ENCODE data around the gene EFNA4.

Gene EFNA4, protein sequence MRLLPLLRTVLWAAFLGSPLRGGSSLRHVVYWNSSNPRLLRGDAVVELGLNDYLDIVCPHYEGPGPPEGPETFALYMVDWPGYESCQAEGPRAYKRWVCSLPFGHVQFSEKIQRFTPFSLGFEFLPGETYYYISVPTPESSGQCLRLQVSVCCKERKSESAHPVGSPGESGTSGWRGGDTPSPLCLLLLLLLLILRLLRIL

DNA sequence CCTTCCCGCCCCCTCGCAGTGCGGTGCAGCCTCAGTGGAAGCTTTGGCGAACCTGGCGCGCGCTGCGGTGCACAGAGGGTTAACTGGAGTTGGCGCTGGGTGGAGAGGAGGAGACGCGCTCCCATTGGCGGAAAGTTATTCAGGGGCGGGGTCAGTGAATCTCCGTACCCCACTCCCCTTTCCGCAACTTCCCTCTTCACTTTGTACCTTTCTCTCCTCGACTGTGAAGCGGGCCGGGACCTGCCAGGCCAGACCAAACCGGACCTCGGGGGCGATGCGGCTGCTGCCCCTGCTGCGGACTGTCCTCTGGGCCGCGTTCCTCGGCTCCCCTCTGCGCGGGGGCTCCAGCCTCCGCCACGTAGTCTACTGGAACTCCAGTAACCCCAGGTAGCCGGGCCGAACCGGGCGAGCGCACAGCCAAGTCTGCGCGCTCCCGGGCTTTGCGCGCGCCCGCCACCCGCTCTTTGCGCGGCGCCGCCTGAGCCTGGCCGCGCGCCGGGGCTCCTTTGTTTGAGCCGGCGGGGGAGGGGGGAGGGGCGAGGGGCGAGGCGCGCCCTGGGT is at the start of gene EFNA4:
Gene EFNA4, plus strand, starts transcription at position 191 of the 561 bp plus-strand sequence. Its CDS starts 84 bp downstream, at position 275.
- DNase-seq (ENCODE audit: low spot score), result peak; percentile 92

GRCh38 chr1:155014709-155015508 is 48.6 kb upstream of the EFNA4 start:
- no peak for DNase-seq (ENCODE audit: low spot score)

GRCh38 chr1:155015527-155016230 is 47.9 kb upstream of the EFNA4 start:
- DNase-seq (ENCODE audit: low spot score), result no peak

DNA sequence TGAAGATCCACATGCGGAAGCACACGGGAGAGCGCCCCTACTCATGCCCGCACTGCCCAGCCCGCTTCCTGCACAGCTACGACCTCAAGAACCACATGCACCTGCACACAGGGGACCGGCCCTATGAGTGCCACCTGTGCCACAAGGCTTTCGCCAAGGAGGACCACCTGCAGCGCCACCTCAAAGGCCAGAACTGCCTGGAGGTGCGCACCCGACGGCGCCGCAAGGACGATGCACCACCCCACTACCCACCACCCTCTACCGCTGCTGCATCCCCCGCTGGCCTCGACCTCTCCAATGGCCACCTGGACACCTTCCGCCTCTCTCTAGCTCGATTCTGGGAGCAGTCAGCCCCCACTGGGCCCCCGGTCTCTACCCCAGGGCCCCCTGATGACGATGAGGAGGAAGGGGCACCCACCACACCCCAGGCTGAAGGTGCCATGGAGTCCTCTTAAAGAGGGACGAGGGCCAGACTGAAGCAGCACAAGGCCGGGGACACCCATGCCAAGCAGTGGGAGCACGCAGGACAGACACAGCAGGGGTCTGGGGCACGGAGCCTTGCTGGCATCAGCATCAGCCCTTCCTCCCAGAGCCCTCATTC is 47.2 kb upstream of the EFNA4 start:
- DNase-seq (ENCODE audit: low spot score), result no peak

- peak; percentile 86 for DNase-seq (ENCODE audit: low spot score)
These were observed 46.2 kb upstream of the EFNA4 start for GRCh38 chr1:155017041-155017945.

- no peak for DNase-seq (ENCODE audit: low spot score)
These were observed 45.6 kb upstream of the EFNA4 start for GRCh38 chr1:155017946-155018316.

- no peak for DNase-seq (ENCODE audit: low spot score)
These were observed 44.8 kb upstream of the EFNA4 start for GRCh38 chr1:155018617-155019348.

- DNase-seq (ENCODE audit: low spot score), result no peak
These were observed 43.9 kb upstream of the EFNA4 start for GRCh38 chr1:155019377-155020245.

DNA sequence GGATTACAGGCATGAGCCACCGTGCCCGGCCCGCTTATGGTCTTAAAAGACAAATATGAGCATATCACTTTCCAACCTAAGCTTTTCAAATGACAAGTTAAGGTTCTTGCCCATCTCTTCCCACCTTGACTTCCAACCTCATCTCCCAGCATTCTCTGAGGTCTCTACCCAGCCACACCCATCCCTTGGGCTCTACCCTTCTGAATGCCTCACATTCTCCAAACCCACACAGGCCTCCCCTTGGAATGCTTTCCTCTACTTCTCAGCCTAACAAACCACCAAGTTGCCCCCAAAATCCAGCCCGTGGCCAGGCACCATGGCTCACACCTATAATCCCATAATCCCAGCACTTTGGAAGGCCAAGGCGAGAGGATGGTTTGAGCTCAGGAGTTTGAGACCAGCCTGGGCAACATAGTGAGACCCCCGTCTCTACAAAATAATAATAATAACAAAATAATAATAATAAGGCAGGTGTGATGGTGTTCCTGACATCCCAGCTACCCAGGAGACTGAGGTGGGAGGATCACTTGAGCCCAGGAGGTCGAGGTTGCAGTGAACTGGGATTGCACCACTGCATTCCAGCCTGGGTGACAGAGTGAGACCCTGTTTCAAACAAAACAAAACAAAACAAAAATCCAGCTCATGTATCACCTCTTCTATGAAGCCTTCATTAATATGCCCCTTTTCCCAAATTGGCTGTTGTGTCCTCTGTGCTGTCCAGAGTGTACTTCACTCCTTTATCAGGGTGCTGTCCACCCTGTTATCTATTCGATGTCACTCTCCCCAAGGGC is 41.2 kb upstream of the EFNA4 start:
- no peak for DNase-seq (ENCODE audit: low spot score)

- no peak for DNase-seq (ENCODE audit: low spot score)
These were observed 40.7 kb upstream of the EFNA4 start for GRCh38 chr1:155022927-155023236.

GRCh38 chr1:155023627-155024026 is 39.9 kb upstream of the EFNA4 start:
- no peak for DNase-seq (ENCODE audit: low spot score)

DNA sequence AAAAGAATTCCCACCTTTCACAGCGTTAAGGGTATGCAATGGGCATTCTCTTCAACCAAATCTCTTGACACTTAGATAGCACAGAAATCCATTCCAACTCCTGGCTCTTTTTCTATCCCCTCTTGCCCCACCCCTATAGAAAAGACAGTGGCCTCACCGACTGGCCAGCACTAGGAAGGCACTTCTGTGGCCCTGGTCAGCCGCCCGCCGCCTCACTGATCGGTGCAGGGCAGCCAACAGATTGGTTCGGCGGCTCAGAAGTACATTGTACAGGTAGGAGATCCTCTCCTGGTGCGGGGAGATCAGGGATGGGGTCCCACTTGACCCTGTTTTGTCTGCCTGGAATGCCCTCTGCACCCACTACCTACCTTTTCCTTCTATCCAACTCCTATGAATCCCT is 39.2 kb upstream of the EFNA4 start:
- no peak for DNase-seq (ENCODE audit: low spot score)

DNA sequence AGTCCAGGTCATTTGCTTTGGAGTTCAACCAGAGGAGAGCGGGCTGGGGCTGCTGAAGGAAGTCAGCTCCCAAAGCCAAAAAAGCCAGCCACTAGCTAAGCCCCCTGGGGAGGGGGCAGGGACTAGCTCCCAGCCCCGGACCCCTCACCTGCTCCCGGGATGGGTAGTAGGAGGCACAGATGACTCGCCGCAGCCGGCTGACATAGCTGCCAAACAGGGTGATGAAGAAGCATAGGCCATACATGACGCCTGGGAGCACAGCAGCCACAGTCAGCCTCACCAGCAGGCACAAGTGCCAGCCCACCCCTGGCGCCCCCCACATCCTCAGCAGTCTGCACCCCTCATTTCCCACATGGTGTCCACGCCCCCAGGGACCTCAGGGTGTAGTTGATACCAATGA is 37.4 kb upstream of the EFNA4 start:
- DNase-seq (ENCODE audit: low spot score), result no peak

DNA sequence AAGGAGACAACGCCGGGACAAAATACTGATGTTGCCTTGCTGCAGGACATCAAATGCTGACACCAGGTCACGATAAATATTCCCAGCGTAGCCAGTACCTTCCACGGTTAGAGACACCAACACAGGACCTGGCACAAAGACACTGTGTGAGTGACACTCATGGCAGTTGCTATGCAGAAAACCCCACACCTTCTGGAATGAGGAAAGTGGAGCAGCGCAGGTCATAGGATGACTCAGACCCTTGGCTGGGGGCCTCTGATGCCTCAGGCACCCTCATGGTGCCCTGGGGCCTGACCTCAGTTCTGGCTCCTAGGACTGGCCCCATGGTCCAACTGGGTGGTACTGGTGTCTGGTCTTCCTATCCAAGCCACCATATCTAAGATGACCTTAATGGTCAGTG is 37.0 kb upstream of the EFNA4 start:
- DNase-seq (ENCODE audit: low spot score), result peak; percentile 36

- DNase-seq (ENCODE audit: low spot score), result no peak
These were observed 33.9 kb upstream of the EFNA4 start for GRCh38 chr1:155029513-155030242.

DNA sequence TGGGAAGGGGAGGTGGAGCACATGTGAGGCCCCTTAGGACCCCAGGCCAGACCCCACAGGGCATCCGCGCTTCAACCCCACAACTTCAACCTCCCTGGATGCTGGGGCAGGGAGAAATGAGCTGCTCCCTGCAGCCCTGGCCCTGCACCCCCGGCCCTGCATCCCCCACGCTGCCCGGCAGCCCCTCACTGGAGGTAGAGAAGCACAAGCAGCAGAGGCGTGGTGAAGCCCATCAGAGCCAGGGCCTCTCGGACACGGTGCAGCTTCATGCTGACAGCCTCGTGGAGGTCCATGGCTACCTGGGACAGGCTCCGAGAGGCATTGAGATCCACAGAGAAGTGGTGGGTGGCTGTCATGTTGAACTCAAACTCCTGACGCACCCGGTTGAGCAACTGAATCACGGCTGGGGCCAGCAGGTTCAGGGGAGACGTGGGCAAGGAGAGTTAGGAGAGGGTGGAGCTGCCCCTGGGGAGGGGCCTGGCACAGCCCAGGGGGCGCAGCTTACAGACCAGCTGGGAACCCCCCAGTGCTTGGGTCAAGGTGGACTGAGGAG is 33.2 kb upstream of the EFNA4 start:
- no peak for DNase-seq (ENCODE audit: low spot score)

- DNase-seq (ENCODE audit: low spot score), result no peak
These were observed 32.6 kb upstream of the EFNA4 start for GRCh38 chr1:155030899-155031298.

- DNase-seq (ENCODE audit: low spot score), result no peak
These were observed 30.7 kb upstream of the EFNA4 start for GRCh38 chr1:155032886-155033285.
